ENCODE results near the gene HTR3A.

- no peak for TF ChIP-seq CTCF (conservative IDR thresholded peaks at IDR 0.05; ENCODE audit: low read length)
- TF ChIP-seq EZH2phosphoT487 (IDR thresholded peaks at IDR 0.05; ENCODE audit: borderline replicate concordance): no peak
These were observed 46.6 kb upstream of the HTR3A start for GRCh38 chr11:113928311-113928710.

Measured in Loucy (cell line).